Embryonic facial prominence (tissue), 1 donor: Measurements from ENCODE around the gene ARSG.

Experiments
- DNase-seq: peaks from one replicate; pipeline ENCODE4 v3.0.0-alpha.2; 2016; ENCODE audit errors: extremely low spot score

ARSG gene

GRCh38 chr17:68377771-68378267 is 86.5 kb downstream of the ARSG start:
- no peak for DNase-seq

DNA sequence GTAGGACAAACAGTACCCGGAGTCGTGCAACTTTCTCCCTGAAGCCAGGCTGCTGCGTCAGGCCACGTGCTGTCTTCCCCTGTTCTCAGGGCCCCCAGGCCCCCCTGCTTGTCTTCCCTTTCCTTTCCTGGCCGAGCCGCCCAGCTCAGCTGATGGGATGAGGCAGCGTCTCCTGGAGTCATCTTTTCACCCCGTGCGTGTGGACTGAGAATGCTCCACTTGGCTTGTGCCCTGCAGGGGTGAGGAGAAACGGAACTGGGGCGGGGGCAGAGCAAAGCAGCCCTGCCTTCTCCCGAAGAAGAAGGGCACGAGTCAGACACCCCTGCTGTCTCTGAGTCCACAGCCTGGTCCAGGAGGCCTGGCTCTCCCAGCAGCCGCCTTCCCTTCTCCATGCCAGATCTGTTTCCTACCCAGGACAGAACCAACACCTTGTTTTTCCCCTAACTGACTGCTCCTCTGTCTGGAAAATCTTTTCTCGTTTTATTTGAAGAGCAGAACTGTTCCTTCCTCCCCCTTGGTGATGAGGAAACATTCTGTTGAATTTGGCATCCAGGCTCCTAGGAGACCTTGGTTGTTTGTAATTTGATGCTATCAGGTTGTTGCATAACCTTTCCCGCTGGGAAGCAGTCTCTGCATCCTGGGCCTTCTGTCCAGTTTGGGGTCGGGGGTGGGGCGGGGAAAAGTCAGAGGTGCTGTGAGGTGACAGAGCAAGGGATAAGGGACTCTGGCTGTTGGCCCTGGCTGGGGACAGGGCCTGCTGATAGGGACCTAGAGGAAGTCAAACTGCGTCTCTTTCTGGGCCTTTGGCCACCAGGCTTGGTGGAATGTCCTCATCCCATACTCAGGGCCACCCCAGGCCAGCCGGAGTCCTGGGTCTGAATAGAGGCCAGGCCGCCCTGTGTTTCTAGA is 87.2 kb downstream of the ARSG start:
- DNase-seq, result no peak

GRCh38 chr17:68379177-68379510 is 87.8 kb downstream of the ARSG start:
- no peak for DNase-seq

DNA sequence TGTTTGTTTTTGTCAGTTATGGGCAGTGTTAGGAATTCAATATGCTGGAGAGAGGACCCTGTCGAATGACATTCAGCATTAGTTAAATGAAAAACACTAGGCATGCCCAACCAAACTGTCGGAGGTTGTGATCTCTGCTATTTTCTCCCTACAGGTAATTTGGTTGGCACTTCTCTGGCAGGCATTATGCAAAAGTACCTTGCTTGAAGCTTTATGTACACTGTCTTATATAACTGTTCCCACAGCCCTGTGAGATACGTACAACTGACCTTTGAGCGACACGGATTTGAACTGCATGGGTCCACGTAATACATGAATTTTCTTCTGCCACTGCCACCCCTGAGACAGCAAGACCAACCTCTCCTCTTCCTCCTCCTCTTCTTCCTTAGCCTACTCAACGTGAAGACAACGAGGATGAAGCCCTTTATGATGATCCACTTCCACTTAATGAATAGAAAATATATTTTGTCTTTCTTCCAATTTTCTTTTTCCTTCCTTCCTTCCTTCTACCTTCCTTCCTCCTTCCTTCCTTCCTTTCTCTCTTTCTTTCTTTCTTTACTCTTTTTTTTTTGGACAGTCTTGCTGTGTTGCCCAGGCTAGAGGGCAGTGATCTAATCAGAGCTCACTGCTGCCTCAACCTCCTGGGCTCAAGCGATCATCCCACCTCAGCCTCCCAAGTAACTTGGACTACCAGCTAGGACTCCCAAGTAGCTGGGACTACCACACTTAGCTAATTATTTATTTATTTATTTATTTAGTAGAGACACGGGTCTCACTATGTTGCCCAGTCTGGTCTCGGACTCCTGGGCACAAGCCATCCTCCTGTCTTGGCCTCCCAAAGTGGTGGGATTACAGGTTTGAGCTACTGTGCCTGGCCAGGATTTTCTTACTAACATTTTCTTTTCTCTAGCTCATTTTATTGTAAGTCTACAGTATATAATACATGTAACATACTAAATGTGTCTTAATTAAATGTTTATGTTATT is 88.7 kb downstream of the ARSG start:
- DNase-seq, result no peak

DNA sequence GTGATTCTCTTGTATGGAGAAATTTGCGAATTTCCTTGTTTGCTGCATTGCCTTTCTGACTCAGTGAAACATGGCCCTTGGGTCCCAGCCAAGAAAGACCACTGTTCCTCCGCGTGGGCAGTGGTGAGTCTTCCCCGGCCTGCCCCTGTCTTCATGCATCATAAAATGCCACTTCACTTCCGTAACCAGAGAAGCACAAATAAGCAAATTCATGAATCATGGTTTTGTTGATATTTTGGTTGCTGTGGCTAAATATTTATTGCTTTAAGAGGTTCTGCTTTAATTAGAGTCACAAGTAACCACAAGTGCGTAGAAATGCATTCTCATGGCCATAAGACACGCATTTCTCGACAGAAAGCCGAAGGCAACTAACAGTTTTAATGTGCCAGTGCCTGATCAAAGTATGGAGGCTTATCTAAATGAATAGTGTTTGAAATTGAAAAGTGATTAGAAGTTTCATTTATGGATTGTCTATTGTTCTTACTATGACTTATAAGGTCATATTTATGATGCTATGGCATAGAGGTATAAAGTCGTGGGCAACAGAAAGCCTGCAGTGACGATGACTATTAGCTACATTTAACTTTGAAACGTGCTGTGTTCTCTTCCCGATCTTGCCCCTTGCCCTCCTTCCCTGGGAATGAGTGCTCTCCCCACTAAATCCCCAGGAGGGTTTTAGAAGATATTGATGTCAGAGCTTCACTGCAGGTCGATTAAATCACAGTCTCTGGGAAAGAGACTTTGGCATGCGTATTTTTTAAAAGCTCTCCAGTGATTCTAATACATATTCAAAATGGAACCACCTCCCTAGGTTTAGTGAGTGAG is 90.0 kb downstream of the ARSG start:
- no peak for DNase-seq

DNA sequence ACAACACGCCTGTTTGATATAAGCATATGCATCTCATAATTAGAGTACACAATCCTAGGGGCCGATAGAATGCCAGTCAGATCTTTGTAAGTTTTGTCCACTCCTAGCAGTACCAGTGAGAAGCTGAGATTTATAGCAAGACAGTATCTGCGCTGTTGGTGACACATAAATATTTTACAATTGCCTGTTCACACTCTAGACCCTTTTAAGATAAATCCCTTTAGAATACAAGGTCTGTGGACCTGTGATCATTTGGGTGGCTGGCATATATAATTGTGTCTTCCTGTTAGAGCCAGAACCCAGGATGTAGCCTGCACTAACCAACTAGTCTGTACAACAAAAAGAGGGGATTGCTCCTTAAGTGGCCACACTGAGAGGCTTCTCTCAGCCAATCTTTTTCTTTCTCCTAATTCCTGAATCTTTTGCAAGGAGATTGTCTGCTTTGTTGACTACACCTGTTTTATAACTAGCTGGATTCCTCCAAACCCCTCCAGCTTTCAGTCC is 91.3 kb downstream of the ARSG start:
- no peak for DNase-seq

DNA sequence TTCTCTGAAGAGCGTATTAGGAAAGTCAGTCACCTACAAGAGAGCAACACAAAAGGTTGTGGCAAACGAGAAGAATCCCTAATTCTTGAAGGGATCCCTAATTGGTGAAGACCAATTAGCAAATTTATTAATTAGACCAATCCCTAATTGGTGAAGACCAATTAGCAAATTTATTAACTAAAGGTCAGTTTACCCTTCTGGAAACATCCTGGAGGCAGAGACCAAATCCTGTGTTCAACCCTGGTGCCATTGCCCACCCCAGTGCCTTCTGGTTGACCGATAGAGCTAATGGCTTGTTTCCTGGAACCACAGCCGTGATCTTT is 91.8 kb downstream of the ARSG start:
- no peak for DNase-seq

DNA sequence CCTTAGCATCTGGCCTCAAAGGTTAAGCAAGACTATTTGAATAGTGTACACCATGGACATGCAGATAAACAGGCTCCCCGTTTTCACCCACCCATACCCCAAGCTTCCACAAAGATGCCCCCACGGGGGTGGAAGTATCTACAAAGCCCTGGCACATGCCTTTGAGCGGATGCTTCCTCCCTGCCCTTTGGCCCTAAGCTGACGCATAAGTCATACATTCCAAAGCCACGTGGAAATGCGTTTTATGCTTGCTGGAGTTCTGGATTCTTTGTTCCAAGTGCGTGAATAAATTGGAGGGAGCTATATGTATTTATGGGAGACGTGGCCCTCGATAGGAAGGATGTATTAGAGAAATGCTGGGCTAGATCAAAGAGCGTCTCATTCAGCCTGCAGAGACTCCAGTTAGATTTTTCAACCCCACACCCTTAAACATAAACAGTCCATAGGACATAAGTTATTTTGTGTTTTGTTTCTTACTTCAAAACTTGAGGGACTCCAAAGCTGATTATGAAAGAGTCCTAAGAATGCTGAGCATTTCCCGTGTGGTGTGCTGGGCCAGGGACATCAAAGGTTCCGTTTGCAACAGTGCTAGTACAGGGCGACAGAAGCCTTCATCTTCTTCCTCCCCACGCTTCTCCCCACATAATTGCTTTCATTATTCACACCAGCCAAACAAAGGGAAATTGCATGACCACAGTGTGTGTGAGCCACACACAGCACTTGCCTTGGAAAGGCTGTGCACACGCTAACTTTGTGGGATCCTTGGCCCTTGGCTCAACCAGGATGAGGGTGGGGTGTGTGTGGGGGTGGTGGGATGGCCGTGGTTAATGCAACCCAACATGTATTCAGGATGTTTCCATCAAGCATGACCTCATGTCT is 92.4 kb downstream of the ARSG start:
- no peak for DNase-seq

DNA sequence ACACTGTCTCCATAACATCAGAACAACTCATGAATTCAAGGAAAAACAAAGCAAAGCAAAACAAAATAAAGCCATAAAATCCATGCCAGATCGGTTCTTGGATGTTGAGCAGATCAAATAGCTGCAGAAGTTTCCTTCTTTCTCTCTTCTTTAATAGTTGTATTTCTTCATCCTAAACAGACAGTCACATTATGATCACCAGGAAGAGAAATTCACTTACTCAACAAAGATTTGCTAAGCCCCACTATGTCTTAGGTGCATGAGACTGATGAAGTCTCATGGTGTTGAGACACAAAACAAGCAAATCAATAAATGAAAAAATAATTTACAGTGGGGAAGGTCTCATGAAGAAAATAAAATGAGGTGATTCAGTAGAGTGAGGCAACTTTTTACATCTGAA is 93.2 kb downstream of the ARSG start:
- no peak for DNase-seq

GRCh38 chr17:68384941-68385340 is 93.6 kb downstream of the ARSG start:
- DNase-seq, result no peak

- no peak for DNase-seq
Observed at GRCh38 chr17:68385490-68386215, 94.4 kb downstream of the ARSG start.

DNA sequence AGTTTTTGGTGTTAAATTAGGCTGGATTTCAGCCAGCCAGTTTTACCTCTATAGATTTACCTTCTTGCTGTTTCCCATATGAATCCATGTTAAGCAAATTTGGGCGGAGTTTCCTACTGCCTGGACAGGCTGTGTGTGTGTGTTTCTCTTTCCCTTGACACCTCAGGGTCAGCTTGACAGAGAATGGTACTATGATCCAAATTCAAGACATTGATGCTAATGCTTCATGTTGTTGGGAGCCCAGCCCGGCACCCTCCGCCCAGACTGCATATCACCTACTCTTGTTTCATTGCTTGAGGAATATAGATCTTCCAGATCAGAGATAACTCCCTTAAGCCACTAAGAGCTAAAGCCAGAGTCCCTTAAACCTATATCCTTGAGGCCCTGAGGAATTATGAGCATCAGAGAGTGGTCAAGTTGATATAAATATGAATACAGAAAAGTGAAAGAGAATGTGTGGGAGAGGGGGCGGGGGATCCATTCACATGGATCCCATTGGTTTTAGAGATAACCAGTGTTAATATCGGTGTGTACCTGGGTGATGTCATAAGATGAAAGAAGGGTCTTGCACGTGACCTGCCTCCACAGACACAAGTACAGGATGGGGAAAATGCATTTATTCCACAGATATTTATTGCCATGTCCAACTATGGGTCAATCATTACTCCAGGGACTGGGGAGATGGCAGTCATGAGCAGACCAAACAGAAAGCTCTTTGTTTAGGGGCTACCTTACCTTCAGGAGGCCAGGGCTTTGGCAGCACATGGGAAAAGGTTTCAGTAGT is 96.3 kb downstream of the ARSG start:
- no peak for DNase-seq

GRCh38 chr17:68389041-68389440 is 97.7 kb downstream of the ARSG start:
- DNase-seq, result no peak

DNA sequence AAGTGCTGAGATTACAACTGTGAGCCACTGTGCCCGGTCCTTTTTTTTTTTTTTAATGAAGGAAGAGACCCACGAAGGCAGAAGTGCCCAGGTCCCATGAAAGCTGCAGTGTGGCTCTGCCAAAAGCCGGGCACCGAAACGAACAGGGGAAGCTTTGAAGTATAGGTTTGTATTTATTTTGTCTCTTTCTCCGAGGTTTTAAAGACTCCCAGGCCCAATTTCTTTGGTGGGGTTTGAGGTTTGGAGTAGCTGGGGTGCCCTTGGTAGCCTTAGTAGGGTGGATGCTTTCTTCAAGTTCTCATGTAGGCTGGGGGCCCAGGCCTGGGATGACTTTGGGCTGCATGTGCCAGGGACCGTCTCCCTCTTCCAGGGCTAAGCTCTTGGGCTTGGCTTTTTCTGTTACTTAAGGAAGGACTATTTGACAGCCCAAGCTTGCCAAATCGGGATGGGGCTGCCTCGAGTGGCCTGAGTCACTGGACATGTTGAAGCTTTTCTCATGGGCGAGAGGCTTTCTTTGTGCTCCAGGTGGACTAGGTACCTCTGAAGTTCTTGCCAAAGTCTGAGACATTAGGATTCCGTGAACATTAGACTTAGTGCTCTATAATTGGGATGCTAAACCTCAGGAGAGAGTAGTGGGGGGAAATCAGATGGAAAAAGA is 99.7 kb downstream of the ARSG start:
- DNase-seq, result no peak

GRCh38 chr17:68391561-68392268 is 100.4 kb downstream of the ARSG start:
- no peak for DNase-seq

DNA sequence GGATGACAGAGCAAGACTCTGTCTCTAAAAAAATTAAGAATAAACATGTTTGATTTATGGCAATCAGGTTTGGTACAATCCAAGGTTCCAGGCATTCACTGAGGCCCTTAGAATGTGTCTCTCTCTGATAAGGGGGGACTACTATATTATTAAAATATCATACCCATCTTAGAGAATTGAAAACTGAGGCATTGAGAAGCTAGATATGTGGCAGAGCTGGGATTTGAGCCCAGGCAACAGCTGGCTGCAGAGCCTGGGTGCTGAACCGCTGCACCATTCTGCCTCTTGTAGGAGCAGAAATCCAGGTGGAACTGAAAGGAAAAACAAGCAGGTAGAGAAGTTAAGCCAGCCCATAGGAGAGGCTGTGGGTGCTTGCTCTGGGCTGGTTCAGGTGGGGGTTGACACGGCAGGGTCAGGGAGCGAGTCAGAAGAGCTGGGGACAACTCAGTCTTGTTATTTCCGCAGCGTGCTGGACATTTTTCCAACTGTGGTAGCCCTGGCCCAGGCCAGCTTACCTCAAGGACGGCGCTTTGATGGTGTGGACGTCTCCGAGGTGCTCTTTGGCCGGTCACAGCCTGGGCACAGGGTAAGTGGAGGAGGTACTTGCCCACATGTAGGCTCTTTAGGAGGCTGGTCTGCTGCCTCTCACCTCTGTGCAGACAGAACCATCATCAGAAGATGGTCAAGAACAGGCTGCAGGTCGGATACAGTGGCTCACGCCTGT is 103.5 kb downstream of the ARSG start:
- no peak for DNase-seq
